GM03348 (cell line): ENCODE measurements around the gene SH2B2.
"Not testable (repeated sequence)": the region's sequence is repeated elsewhere in the genome, so short reads cannot be mapped to it uniquely, and the experiment has no call there.

Experiments
- DNase-seq: peaks from one replicate; pipeline ENCODE4 v3.0.0; 2012; ENCODE audit warnings: low spot score

SH2B2 gene

GRCh38 chr7:102287111-102287980 lies 678 bp downstream of the SH2B2 start:
- peak; percentile 73 for DNase-seq

GRCh38 chr7:102287981-102288278 lies 1.3 kb downstream of the SH2B2 start:
- DNase-seq: no peak

- no peak for DNase-seq
These were observed 1.7 kb downstream of the SH2B2 start for GRCh38 chr7:102288285-102288930.

GRCh38 chr7:102289057-102289456 lies 2.4 kb downstream of the SH2B2 start:
- no peak for DNase-seq

GRCh38 chr7:102291056-102291915 lies 4.6 kb downstream of the SH2B2 start:
- DNase-seq: no peak

- no peak for DNase-seq
These were observed 5.2 kb downstream of the SH2B2 start for GRCh38 chr7:102291916-102292267.

- no peak for DNase-seq
These were observed 6.4 kb downstream of the SH2B2 start for GRCh38 chr7:102292813-102293798.

GRCh38 chr7:102294589-102294988 lies 7.9 kb downstream of the SH2B2 start:
- no peak for DNase-seq

GRCh38 chr7:102295346-102296178 lies 8.9 kb downstream of the SH2B2 start:
- DNase-seq: no peak

GRCh38 chr7:102296179-102296438 lies 9.4 kb downstream of the SH2B2 start:
- DNase-seq: no peak

GRCh38 chr7:102296514-102296913 lies 9.8 kb downstream of the SH2B2 start:
- no peak for DNase-seq

GRCh38 chr7:102297487-102298218 lies 11.0 kb downstream of the SH2B2 start:
- no peak for DNase-seq

GRCh38 chr7:102300643-102301221 lies 14.1 kb downstream of the SH2B2 start:
- no peak for DNase-seq

GRCh38 chr7:102301367-102301766 lies 14.7 kb downstream of the SH2B2 start:
- not testable (repeated sequence) for DNase-seq

GRCh38 chr7:102302025-102302424 lies 15.4 kb downstream of the SH2B2 start:
- DNase-seq: no peak

GRCh38 chr7:102303669-102304422 lies 17.2 kb downstream of the SH2B2 start:
- DNase-seq: no peak

- DNase-seq: no peak
These were observed 18.0 kb downstream of the SH2B2 start for GRCh38 chr7:102304668-102305067.

- DNase-seq: no peak
These were observed 19.0 kb downstream of the SH2B2 start for GRCh38 chr7:102305414-102306268.
